ENCODE results near the gene CUL3.

Gene CUL3

DNA sequence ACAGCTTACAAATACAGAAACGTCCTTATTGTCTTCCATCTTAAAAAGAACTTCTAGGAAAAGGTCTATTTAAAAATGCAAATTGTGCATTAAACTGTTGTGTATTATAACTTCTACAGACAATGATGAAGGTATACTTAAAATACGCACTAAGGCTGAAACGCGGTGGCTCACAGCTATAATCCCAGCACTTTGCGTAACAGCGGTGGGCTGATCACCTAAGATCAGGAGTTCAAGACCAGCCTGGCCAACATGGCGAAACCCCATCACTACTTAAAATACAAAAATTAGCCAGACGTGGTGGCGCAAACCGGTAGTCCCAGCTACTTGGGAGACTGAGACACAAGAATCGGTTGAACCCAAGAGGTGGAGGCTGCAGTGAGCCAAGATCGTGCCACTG, 4.9 kb downstream of the CUL3 start:
- DNase-seq (ENCODE audit: low read depth), result no peak

DNA sequence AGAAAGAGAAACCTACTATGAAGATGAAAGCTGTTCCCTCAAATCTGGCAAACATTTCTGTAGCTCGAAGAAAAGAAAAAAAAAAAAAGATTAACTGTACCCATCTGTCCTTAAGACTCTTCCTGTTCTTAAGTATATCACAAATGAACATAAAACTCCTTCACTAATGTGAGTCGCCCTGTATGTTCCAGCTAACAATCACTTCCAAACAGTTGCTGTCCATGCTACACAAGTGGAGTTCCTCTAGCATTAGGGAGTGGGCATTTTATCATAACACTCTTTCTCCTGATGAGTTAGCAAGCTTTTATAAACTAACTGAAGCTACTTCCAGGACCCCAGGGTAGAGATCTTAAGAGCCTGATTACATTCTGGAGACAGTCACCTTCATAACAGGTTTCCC, 5.8 kb downstream of the CUL3 start:
- no peak for DNase-seq (ENCODE audit: low read depth)

DNA sequence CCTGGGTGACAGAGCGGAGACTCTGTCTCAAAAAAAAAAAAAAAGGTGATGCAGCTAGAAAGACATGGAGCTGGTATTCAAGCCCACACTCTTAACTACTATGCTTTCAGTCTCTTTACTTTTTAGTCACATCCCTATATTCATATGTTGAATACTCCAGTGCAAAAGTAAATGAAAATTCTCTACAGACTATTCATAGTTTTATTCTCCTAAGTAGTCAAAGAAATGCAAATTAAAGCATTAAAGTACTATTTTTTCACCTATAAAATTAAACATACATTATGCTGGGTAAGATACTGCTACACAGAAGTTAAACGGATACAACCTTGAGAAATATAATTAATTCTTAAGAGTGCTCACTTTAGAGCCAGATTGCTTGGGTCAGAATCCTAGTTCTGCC, 7.6 kb downstream of the CUL3 start:
- DNase-seq (ENCODE audit: low read depth), result no peak

GRCh38 chr2:224576088-224576715, 9.0 kb downstream of the CUL3 start:
- no peak for DNase-seq (ENCODE audit: low read depth)

DNA sequence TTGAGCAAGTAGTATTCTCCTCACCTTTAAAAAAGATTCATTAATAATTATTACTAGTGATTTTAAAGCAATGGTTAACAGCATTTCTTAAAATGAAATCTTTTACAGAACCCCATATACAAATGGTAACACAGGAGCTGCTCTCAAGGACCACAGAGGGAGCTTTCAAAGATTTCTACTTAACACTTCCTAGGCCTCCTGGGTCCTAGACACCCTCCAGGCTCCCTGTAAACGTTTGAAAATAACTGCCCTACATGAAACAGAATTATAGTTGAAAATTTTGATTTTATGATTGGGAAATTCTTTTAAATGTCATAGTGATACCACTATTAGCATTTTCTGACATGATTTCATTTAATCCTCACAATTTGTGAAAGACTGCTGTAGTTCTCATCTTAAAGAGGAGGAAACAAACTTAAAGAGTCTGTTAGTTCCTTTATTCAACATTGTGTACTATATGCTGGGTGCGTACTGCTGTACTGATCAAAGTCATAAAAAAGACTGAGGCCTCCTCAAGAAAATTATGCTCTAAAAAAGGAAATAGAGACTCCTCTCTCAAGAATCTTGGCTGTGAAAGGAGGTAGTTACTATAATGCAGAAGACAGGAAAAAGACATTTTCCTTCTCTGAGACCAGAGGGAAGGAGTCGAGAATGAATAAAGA, 10.6 kb downstream of the CUL3 start:
- DNase-seq (ENCODE audit: low read depth), result no peak

DNA sequence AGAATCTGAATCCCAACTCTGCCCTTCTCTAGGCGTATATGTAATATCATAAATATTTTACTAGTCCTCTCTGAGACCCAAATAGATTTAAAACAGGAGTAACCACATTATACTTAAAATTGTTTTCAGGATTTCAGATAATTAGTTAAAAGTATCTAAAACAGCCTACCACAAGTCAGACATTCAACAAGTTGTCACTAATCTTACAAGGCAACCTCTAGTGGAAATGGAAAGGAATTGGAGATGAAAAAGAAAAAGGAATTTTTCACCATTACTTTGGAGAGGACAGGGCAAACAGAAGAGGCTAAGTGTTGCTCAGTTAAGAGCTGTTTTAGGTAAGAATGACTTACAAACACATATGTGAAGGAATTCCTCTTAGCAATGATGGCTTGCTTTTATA, 11.4 kb downstream of the CUL3 start:
- no peak for DNase-seq (ENCODE audit: low read depth)

DNA sequence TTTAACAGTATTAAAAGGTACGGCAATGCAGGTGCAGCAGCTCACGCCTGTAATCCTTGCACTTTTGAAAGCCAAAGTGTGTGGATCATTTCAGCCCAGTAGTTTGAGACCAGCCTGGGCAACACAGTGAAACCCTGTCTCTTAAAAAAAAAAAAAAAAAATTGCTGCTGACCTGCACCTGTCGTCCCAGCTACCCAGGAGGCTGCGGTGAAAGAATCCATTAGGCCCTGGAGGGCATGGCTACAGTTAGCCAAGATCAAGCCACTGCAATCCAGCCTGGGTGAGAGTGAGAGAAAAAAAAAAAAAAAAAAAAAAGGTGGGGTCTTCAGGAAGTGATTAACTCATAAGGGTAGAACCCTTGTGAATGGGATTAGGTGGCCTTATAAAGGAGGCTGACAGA, 12.8 kb downstream of the CUL3 start:
- DNase-seq (ENCODE audit: low read depth), result no peak

- DNase-seq (ENCODE audit: low read depth), result no peak
These were observed 14.7 kb downstream of the CUL3 start for GRCh38 chr2:224570328-224570993.

DNA sequence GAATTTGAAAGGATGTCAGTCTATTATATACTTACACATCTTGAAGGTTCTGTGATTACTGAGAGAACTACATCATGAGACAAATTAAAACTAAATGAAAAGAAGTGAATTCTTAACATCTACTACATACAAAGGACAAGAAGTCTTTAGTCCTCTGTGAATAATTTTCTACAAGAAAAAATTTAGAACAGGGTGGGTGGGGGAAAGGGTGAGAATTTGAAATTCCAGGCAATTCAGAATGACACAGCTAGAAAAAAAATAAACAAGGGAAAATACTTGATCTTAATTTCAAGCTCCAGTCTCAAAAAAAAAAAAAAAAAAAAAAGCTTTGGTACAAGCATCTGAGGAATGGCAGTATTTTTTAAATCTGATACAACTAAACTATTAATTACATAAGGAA, 15.5 kb downstream of the CUL3 start:
- no peak for DNase-seq (ENCODE audit: low read depth)

- no peak for DNase-seq (ENCODE audit: low read depth)
These were observed 19.6 kb downstream of the CUL3 start for GRCh38 chr2:224565452-224566035.

DNA sequence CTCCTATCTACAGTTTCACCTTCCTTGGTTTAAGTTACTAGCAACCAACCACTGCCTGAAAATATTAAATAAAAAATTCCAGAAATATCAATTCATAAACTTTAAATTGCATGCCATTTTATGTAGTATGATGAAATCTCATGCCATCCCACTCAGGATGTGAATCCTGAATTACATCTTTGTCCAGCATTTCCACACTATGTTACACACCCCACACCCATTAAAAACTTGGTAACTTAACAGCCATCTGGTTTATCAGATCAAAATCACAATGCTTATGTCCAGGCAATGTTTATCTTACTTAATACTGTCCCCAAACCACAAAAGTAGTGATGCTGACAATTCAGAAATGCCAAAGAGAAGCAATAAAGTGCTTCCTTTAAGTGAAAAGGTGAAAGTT, 21.6 kb downstream of the CUL3 start:
- no peak for DNase-seq (ENCODE audit: low read depth)

DNA sequence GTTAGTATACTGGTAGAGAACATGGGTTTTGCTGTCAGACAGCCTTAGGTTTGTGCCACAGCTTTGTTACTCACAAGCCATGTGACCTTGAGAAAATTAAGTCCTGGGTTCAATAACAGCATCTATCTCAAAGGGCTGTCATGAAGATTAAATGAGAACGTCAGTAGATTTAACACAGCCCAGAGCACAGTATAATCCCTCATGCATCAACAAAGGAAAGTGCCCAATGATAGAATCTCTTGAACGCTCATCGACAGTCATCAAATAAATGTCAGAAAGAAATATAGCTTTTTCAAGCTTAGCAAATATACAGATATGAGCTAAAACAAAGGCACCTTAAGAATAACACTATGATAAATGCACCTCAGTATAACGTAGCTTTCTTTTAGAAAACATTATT, 22.3 kb downstream of the CUL3 start:
- no peak for DNase-seq (ENCODE audit: low read depth)

GRCh38 chr2:224561234-224562005, 23.7 kb downstream of the CUL3 start:
- no peak for DNase-seq (ENCODE audit: low read depth)

- DNase-seq (ENCODE audit: low read depth), result no peak
These were observed 24.6 kb downstream of the CUL3 start for GRCh38 chr2:224560549-224560948.

GRCh38 chr2:224557610-224558009, 27.6 kb downstream of the CUL3 start:
- DNase-seq (ENCODE audit: low read depth), result no peak

DNA sequence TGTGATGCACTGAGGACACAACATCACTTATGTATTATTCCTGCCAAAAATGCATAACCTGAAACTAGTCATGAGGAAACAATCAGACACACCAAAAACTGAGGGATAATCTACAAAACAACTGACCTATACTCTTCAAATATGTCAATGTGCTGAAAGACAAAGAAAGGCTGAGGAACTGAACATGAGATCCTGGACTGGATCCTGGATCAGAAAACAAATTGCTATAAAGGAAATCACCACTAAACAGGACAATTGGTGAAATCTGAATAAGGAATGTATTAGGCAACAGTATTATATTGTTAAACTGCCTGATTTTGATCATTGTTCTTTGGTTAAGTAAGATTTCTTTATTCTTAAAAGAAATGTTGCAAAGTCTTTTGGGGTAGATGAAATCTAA, 28.8 kb downstream of the CUL3 start:
- no peak for DNase-seq (ENCODE audit: low read depth)

GRCh38 chr2:224555823-224556366, 29.3 kb downstream of the CUL3 start:
- DNase-seq (ENCODE audit: low read depth), result no peak

GRCh38 chr2:224552771-224553170, 32.4 kb downstream of the CUL3 start:
- DNase-seq (ENCODE audit: low read depth), result no peak

GRCh38 chr2:224551693-224552092, 33.5 kb downstream of the CUL3 start:
- DNase-seq (ENCODE audit: low read depth), result no peak

- no peak for DNase-seq (ENCODE audit: low read depth)
These were observed 38.2 kb downstream of the CUL3 start for GRCh38 chr2:224546926-224547325.

- DNase-seq (ENCODE audit: low read depth), result no peak
These were observed 39.1 kb downstream of the CUL3 start for GRCh38 chr2:224545884-224546644.

Data from stimulated activated CD4-positive, alpha-beta T cell treated with anti-CD3 and anti-CD28 coated beads, Interleukin-2, amount 100 ng/mL, for 4 hours (primary cell).